NCI-H2107 treated with DMSO at 0.1 percent for 48 hours (cell line): Measurements from ENCODE around the gene PLEKHA4.
"Not testable (repeated sequence)": the region's sequence is repeated elsewhere in the genome, so short reads cannot be mapped to it uniquely, and the experiment has no call there.

Source experiments
- DNase-seq: peaks from one replicate; lab custom pipeline; 2025; ENCODE audit not compliant: unreplicated experiment; lab: John Stamatoyannopoulos, UW

The PLEKHA4 gene

GRCh38 chr19:48799358-48800300 is 68.8 kb downstream of the PLEKHA4 start:
- DNase-seq = no peak

- no peak for DNase-seq
Observed at GRCh38 chr19:48798937-48799336, 69.5 kb downstream of the PLEKHA4 start.

- no peak for DNase-seq
Observed at GRCh38 chr19:48797103-48797502, 71.3 kb downstream of the PLEKHA4 start.

- DNase-seq = no peak
Observed at GRCh38 chr19:48796298-48797083, 71.9 kb downstream of the PLEKHA4 start.

- no peak for DNase-seq
Observed at GRCh38 chr19:48795685-48796070, 72.7 kb downstream of the PLEKHA4 start.

GRCh38 chr19:48795055-48795684 is 73.2 kb downstream of the PLEKHA4 start:
- peak; percentile 62 for DNase-seq

GRCh38 chr19:48794291-48794690 is 74.1 kb downstream of the PLEKHA4 start:
- no peak for DNase-seq

GRCh38 chr19:48793271-48793670 is 75.1 kb downstream of the PLEKHA4 start:
- DNase-seq = no peak

GRCh38 chr19:48787331-48787730 is 81.1 kb downstream of the PLEKHA4 start:
- not testable (repeated sequence) for DNase-seq
